IPS DF 4.7 (cell line): ENCODE results near the gene SPACA9.

ENCODE experiments used
- DNase-seq: peaks from one replicate; pipeline ENCODE4 v3.0.0-alpha.2; 2013; ENCODE audit warnings: low spot score; ENCODE audit errors: extremely low read depth

Gene SPACA9

DNA sequence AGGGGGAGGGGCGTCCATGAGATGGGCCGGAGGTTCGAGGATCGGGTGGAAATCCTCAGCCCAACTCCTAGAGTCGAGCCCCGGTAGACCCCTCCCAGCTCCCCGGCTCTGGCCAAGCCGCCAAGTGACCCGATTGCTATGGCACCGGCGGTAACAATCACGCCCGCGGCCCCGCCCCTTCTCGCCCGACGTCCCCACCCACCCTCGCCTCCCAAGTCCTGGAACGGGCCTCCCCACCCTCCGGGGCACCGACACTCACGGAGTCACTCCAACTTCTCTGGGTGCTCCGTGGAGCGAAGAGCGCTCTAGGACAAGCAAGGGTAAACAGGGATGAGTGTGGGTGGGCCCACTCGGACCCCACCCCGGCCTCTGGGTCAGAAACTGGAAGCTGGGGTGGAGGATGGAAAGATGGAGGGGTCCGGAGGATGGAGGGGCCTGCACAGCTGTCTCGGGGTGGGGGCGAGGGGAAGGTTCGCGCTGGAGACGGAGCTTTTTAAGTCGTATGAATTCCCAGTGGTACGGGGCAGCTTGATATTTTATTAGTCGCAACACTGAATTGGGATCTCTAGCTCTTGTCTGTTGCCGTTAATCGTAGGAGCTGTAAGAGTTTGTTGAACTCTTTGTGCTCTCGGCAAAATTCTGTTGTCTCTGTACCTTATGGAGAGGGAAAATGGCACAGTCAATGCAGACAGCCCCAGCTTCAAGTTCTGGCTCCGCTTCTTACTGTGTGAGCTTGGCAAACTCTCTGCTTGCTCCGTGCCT, at the start of gene SPACA9:
SPACA9 (plus strand) TSS at position 204 of the 762 bp plus-strand sequence. CDS start 5,050 bp downstream, outside the sequence.
- no peak for DNase-seq

DNA sequence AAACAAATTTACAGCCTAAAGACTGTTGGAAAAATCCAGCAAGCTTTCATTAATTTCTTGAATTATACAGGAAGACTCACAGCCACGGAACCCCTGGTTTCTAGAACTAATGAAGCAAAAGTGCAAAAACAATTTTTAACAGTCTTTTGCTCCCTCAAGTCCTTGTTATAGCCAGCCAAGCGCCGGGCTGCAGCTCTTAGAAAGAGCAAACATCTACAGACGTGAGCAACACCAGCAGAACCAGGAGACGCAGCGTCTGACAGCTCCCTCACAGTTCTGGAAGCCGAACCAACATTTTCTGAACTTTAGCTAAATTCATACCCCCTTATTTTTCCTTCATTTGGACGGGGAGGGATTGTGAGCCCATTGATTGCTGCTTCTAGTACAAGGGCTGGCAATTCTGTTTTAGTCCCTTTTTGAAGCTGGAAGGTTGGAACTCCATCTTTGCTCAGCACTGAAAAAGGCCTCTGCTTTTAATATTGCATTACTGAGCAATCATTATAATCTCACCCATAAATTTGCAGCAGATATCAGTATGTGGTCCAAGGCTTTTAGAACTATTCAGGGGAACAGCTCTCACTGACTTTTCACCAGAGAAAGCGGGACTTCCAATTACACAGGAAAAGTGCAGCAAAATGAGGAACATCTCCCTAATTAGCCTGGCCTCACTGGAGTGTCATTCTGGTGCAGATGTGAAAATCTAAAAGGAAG, 46.4 kb upstream of the SPACA9 start:
- DNase-seq: no peak

DNA sequence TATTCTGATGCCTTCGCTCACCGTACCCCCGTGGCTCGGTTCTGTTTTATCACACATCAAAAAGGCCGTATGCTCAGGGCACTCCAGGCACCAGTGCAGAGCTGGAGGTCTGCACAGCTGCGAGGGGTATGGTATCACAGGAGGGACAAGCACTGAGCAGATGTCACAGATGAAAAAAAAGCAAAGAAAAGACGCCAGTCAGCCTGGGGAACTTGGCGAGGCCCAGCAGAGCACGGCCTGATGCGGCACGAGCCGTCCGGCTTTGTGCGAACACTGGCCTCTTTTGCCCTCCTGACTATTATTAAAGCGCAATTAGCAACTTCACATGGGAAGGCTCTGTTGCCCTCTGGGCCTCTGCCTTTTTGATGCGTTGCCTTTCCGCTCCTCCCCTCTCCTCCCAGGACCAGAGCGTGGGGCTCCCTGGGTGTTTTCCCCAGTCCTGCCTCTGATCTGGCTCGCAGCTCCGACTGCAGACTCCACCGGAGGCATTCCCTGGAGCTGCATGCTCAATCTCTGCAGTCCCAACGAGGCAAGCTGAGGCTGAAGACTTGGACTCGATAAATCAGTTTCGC, 45.1 kb upstream of the SPACA9 start:
- no peak for DNase-seq

DNA sequence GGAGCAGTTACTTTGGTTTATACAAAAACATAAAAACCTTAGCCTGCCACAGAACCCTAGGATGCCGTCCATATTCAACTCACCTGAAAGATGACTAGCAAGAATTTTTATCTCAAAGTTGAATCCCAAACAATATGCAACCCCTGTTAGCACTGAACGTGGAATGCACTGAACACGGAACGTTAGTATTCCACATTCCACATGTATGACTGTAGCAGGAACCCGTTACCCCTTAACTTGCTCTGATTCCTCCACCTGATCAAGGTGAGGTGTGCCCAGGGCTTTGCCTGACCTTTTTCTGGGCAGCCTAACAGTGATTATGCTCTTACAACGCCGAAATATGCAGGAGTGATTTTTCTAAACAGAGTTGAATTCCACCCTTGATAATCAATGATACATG, 44.4 kb upstream of the SPACA9 start:
- no peak for DNase-seq

DNA sequence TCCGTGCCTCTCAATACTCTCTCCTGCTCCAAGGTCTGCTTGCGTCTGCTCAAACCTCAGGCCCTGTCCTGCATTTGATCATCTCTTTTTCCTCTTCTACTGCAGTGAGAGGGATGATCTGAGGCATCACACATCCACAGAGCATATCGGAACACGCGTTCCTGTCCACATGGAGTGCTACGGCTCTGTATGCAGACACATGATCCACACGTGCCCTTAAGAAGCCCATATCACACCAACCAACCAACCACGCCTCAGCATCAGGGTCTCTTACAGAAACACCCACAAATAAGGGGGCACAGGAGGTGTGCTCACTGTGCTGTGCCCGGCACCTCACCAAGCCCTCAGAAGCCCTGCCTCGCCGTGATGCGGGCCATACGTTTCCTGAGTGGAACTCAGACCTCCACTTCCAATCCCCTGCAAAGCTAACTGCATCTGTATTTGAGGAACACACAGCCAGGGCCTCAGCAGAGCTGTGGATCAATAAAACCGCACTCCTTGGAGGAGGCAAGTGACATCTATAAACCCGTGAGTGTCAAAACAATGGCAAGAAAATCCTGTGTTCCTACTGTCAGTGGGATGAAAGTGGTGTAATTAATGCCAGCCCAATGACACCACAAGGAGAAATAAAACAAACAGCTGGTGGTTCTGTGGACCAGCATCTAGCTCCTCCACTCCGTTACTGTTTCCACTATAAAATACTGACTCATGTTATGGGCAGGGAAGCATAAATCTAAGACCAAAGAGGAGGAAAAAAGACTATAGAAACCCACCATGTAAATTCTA, 41.0 kb upstream of the SPACA9 start:
- DNase-seq: no peak

DNA sequence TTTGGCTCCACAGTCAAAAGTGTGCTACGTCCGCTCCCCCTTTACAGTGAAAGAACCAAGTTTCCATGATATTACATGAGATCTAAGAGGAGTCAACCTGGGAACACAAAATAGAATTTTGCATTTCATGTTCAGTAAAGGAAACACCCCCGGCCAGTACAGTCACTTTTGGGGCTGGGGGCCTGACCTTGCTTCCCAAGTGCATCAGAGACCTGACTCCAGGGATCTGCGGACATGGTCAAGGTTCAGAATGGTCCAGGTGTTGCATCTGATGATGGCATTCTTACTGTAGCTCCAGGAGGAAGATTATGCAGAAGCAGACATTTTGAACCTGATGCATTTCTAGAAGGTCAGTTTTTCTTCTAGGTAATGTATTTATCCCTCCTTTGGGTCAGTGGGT, 40.4 kb upstream of the SPACA9 start:
- DNase-seq: no peak

DNA sequence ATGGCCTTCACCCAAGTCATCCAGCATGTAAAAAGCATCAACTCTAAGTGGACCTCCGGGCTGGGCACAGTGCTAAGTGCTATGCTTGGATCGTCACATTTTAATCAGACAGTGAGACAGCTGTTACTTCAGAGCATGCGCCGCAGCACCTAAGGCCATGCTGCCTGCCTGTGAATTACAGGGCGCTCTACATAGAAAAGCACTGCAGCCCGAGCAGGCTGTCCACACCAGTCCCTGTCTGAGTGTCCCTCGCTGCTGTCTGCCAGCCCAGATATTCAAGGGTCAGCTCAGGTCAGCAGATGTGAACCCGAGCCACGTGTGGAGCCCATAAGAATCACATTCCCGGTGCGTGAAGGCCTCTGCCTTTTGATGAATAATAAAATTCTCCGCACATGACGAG, 37.7 kb upstream of the SPACA9 start:
- no peak for DNase-seq

DNA sequence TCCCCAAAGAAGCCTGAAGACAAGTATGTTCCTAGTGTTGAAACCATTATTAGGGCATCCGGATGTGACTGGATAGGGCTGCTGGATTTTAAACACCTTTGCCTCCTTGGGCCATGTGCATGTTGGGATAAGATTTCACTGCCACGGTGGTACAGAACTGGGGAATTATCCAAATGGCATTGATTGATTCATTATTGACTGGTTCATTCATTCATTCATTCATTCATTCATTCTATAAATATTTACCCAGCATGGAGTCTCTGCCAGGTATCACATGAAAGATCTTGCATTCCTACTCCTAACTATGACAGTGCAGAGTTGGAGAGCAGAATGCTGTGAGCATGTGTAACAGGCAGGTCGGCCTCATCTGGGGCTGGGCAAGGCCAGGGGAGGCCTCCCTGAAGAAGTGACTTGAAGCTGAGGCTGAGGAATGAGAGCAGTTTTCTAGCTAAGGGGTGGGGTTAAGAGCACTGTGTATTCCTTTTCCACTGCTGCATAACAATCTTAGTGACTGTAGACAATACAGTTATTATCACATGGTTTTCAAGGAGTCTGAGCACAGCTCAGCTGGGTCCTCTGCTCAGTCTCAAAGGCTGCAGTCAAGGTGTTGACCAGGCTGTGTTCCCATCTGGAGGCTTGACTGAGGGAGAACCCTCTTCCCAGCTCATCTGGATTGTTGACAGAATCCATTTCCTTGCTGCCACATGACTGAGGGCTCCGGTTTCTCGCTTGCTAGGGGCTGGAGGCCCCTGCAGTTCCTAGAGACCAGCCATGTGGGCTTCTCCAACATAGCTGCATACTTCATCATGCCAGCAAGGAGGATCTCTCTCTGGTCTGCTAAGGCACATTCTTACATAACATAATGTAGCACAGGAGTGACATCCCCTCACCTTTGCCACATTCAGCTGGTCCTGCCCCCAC, 36.3 kb upstream of the SPACA9 start:
- DNase-seq: no peak

DNA sequence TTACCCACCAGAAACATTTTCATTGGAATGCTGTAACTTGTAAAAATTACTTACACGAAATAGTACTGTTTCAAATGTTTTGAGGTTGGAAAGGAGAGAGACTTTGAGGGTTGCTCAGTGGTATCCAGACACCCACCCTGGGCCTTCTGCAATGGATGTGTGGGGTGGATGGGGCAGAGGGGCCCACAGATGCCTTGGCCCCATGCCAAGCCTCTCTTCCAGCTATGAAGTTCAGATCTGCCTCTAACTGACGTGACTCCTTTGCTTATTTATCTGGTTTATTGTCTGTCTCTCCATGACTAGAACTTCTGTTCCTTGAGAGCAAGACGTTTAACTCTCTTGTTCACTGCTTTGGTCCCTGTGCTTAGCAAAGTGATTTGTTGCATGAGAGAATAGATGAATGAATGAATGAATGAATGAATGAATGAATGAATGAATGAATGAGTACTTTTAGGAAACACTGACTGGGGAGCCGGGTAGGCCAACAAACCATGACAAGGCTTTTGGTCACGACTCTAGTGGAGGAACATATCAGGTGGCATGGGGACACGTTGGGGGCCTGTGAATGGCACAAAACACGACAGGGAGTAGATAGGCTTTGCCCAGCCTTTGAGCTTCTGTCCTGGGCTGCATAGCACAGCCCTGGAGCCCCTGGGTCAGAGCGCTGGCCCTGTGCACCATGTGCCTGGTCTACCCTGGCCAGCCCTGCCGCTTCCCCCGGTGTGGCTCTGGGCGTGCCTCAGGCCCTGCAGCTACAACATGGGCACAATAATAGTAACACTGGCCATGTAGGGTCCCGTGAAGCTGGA, 32.4 kb upstream of the SPACA9 start:
- no peak for DNase-seq

DNA sequence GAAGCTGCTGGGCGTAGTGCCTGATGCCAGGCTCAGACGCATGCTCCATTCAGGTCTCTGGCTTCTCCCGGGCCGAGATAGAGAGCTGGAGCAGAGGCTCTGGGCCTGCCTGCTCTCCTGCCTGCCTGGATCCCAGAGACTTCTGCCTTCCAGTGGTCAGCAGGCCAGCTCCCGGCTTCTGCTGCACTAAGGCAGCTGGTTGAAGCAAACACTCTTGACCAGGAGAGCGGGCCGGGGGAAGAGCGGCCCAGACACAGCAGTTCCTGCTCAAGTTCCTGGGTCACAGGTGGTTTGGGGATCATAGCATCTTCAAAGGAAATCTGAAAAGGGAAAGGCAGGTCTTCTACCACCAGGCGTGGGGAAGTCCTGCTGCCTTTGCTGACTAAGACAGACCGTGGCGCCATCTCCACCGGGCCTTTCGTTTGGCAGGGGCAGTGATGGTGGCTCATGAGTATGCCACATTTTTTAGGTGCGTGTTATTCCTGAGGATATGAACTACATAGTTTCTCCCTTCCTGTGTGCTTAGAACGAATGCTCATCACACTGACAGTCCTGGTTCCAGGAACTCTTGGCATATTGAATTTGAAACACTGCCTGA, 31.7 kb upstream of the SPACA9 start:
- no peak for DNase-seq

DNA sequence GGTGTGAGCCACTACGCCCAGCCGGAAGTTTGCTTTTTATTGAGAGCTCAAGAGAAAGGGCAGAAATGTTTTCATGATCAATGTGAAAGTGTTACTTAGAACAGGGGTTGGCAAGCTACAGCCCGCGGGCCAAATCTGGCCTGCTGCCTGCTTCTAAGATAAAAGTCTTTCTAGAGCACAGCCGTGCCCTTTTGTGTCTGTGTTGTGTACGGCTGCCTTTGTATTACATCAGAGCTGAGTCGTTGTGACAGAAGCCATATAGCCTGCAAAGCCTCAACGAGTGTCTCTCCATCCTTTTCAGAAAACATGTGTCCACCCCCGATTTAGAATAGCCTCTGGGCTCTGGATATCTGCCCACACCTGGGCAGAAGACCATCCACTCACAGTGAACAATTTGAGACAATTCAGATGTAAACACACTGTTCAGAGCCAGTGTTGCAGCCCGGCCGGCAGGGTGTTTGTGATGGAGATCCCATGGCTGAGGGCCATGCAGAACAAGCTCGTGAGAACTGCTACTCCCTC, 29.5 kb upstream of the SPACA9 start:
- DNase-seq: no peak

DNA sequence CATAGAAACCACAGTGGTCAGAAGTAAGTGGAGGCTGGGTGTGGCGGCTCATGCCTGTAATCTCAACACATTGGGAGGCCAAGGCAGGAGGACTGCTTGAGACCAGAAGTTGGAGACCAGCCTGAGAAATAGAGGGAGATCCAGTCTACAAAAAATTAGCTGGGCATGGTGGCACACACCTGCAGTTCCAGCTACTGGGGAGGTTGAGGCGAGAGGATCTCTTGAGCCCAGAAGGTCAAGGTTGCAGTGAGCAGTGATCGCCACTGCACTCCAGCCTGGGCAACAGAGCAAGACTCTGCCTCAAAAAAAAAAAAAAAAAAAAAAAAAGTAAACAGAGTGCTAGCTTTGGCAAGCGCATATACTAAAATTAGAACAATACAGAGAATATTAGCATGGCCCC, 25.2 kb upstream of the SPACA9 start:
- DNase-seq: no peak

DNA sequence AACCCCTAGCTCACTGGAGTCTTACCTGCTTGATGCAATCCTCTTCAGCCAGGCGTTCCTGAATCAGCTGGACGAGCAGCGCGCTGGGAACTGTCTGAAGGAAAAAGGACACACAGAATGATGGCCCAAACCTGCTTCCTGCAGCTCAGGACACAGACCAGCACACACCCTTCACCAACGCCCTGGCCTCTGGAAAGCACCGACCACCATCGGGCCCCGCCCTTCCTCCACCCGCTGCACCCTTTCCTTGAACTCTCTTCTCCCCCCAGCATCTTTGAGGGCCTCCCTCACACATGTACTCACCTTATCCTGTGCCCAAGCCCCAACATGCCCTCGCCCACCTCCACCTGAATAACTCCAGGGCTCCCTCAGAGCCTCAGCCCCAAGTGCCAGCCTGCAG, 23.9 kb upstream of the SPACA9 start:
- no peak for DNase-seq

DNA sequence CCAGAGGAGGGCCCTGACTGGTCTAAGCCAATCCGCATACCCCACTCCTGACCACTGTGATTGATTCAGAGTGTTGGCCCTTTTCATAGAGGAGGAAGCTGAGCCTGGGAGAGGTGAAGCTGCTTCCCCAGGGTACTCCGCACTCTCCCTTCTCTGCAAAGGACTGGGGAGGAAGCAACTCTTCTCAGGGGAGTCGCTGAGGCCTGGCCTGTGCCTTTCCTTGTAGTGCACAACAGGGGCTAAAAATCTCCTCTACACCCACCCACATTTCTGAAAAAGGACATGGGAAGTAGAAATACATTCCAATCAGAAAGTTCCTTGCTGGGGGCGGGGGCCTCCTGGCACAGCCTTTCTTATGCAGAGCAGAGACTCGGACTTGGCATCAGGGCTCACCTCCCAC, 22.8 kb upstream of the SPACA9 start:
- DNase-seq: no peak

DNA sequence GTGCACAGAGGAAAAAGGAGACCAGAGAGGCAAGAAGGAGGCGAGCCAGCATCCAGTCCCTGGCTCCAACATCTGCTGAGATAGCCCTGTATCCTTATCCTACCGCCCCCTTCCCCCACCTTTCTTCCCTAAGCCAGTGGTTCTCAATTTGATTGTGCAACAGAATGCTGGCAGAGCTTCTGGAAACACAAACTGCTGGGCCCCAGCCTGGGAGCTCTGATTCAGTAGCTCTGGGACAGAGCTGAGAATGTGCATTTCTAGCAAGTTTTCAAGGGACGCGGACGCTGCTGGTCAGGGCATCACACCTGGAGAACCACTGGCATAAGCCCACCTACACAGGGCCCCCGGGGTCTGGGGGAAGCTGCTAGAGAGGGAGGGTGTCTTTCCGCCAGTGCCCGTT, 21.7 kb upstream of the SPACA9 start:
- DNase-seq: no peak

DNA sequence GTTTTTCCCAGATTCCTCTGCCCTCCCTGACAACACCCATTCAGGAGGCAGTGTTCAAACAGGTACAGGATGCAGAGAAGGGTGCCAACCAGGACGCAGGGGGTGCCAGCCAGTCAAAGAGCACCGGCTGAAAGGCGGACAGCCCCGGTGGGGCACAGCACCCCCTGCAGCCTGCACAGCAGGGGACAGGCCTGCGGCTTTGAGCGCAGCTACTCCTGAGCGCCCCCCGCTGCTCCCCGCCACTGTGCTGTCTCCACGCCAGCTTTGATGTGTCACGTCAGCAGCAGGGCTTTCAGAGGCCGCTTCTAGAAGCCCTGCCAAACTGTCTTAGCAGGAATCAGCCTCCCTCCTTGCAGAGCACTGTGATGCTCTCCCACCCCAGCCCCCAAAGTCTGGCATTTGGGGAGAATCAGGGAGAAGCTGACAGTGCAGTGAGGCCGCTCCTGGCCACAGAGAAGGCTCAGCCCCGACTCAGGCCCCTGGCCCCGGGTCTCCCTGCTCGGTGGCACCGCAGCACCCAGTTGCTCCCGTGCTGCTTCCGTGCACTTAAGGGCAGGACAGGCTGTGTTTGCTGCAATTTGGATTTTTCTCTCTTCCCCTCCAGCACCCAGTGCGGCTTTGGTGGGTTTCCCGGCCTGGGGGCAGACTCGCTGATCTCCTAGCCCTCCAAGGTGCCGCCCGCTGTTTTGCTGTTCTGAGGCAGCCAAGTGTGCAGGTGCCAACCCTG, 20.9 kb upstream of the SPACA9 start:
- no peak for DNase-seq

DNA sequence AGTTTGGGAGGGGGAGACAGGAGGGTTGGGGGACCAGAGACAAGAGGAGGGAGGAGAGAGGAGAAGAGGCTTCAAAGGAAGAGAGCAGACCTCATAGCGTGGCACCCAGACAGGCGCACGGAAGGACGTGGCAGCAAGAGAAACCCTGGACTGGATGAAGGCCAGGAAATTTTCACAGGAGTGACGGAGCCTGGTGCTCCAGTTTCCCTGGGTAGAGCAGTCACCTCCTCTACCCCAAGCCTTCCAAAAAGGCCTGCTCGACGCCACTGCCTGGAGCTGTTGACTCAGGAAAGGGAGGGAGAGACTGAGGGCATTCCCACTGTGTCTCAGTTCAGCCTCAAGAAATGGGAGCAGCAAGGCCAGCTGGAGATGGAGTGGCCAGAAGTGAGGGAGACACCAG, 19.9 kb upstream of the SPACA9 start:
- DNase-seq: no peak

DNA sequence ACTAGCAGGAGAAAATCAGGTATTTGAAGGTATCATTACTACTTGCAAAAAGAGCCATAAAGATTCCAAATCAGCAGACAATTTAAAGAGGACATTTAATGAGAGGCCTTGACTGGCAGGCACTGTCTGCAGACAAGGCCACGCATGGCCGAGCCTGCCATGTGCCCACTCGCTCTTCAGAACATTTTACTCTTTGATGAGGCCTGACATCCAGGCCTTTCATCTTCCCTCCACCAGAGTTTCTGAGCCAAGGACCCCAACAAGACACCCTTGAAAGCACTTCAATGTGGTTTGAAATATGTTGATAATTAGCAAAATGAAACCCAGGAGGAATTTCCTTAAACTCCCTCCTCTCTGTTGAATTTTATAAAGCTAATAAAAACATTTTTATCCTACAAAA, 17.0 kb upstream of the SPACA9 start:
- DNase-seq: no peak

DNA sequence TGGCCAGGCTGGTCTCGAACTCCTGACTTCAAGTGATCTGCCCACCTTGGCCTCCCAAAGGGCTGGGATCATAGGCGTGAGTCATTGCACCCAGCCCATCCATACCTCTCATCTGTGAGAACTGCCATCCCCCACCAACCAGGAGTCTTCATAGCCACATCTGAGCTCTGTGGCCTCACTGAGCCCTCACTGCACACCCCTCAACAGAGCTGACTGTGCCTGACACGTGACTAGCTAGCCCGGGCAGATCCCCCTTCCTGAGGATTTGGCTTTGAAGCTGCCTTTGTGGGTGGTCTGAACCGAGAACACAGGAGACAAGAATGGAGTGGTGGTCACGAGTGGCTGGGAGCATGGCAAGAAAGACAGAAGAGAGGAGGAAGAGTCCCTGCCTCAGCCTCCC, 16.2 kb upstream of the SPACA9 start:
- DNase-seq: no peak
